Activated T-helper 17 cell treated with anti-CD3 and anti-CD28 coated beads, Interleukin-2, amount 50 U/mL, for 72 hours (primary cell): Measurements from ENCODE around the gene PDPR. TPM values are rescaled to one million over a fixed set of nuclear protein-coding genes. Genes with fewer than 3 reads are reported as not detected.
"Not testable (repeated sequence)": the region's sequence is repeated elsewhere in the genome, so short reads cannot be mapped to it uniquely, and the experiment has no call there.

Experiments used
- ATAC-seq: fragments of 150-1000 bp; cut with Tn5 transposase; replicated peaks from 2 replicates; pipeline ENCODE4 v1.10.0; 2021; ENCODE audit warnings: mild to moderate bottlenecking, moderate library complexity
- H3K27ac Mint-ChIP-seq: one replicate; pipeline ENCODE4 v1.8.0; 2022; ENCODE audit warnings: mixed read lengths
- H3K27me3 Mint-ChIP-seq: one replicate; pipeline ENCODE4 v1.8.0; 2022; ENCODE audit warnings: mixed read lengths
- H3K36me3 Mint-ChIP-seq: one replicate; pipeline ENCODE4 v1.8.0; 2022; ENCODE audit warnings: low read depth, mild to moderate bottlenecking, mixed read lengths
- H3K4me1 Mint-ChIP-seq: one replicate; pipeline ENCODE4 v1.8.0; 2022; ENCODE audit warnings: mixed read lengths
- H3K4me3 Mint-ChIP-seq: one replicate; pipeline ENCODE4 v1.8.0; 2022; ENCODE audit warnings: mild to moderate bottlenecking, mixed read lengths
- H3K9me3 Mint-ChIP-seq: one replicate; pipeline ENCODE4 v1.8.0; 2022; ENCODE audit warnings: mixed read lengths
- total RNA-seq, 2 donors: library from RNA; stranded (reverse); gene quantifications; one replicate each; pipeline ENCODE4 v1.2.3, GENCODE V29; 2022

The PDPR gene
- total RNA-seq, 2 donors from 2014 or later: 33.3 to 34.4 TPM

DNA sequence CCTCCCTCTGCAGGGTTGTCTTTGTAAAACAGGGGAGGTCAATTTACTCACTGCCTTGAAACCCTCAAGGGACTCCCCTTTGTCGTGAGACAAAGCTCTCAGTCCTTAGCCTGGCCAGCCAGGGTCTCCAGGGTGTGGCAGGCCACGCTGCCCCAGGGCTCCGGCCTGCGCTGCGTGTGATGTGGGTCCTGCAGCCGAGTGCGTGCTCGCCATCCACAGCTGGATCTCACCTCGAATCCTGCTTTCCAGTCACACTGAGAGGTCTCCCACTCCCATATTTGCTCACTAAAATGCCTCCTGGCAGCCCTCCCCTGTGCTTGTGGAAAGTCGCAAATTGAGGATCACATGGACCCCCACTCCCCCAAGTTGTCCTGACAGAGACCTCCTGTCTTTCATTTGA is 49.5 kb downstream of the PDPR start:
- no peaks in the 10 kb centered on the region for H3K27me3 Mint-ChIP-seq
- no peaks in the 10 kb centered on the region for H3K9me3 Mint-ChIP-seq
- ATAC-seq: no peak
- no peaks in the 10 kb centered on the region for H3K4me1 Mint-ChIP-seq
- no peak overlapping the region for H3K4me3 Mint-ChIP-seq
- H3K36me3 Mint-ChIP-seq: peaks cover 8% of the 10 kb centered on the region
- no peak overlapping the region for H3K27ac Mint-ChIP-seq

DNA sequence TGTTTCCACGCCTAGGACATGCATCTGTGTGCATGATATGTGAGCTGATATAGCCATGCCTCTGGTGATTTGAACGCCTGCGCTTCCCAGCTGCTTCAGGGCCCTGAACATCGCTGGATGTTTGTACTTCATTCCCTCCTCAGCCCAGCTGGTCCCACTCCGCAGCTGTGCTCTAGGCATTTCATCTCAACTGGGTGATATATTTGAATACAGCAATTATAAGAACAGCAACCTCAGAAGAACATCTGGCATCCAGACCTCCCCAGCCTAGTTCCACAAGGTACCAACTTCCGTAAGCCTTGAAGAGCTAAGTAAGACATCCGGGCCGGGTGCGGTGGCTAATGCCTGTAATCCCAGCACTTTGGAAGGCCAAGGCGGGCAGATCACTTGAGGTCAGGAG is 52.6 kb downstream of the PDPR start:
- H3K4me3 Mint-ChIP-seq, ATAC-seq, H3K27me3 Mint-ChIP-seq, H3K4me1 Mint-ChIP-seq, H3K36me3 Mint-ChIP-seq, H3K27ac Mint-ChIP-seq, H3K9me3 Mint-ChIP-seq: not testable (repeated sequence)

DNA sequence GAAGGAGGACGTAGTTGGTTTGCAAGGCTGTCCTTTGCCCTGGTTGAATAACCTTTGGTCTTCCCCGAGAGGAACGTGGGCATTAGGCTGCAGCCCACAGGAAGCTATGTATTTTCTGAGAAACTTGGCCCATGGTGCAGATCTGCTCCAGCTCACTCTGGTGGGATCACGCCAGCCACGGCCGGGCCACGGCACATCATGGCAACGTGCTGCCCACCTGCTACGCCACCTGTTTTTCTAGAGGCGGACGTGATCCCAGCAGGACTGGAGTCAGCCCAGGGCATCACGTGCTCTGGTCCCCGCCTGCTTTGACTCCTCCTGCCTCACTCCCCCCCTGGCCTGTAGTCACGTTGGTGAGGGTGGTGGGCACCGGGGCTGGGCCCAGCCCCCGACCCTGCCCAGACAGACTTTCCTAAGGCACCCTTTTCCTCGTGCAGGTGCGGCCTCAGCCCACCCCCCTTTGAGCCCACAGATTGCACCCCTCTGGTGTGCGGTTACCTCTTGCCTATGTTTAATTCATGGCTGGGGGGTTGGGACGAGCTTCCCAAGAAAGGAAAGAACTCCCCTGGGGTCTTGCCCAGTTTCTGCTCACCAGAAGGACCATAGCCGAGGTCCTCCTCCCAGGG is 59.2 kb downstream of the PDPR start, which contains the start of gene CLEC18C:
TSS of gene CLEC18C (plus strand) at position 576 of the 626 bp plus-strand sequence. CDS start 492 bp downstream, outside the sequence.
- not testable (repeated sequence) for H3K9me3 Mint-ChIP-seq, H3K27me3 Mint-ChIP-seq, H3K4me1 Mint-ChIP-seq, H3K27ac Mint-ChIP-seq, H3K4me3 Mint-ChIP-seq, H3K36me3 Mint-ChIP-seq, ATAC-seq

DNA sequence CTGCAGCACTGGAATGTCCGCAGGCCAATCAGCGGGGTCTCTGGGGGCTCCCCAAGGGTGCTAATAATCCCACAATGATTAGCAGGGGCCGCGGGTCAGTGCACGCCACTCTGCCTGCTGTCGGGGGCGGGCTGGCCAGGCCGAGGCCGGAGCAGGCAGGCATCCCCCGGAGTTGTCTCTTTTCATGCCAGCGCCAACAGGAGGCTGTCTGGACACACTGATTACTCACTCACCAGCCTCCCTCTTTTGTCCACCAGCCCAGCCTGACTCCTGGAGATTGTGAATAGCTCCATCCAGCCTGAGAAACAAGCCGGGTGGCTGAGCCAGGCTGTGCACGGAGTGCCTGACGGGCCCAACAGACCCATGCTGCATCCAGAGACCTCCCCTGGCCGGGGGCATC is 59.8 kb downstream of the PDPR start:
- not testable (repeated sequence) for H3K4me1 Mint-ChIP-seq, H3K27ac Mint-ChIP-seq, H3K4me3 Mint-ChIP-seq, H3K9me3 Mint-ChIP-seq, H3K36me3 Mint-ChIP-seq, H3K27me3 Mint-ChIP-seq
- peak; percentile 8 for ATAC-seq

DNA sequence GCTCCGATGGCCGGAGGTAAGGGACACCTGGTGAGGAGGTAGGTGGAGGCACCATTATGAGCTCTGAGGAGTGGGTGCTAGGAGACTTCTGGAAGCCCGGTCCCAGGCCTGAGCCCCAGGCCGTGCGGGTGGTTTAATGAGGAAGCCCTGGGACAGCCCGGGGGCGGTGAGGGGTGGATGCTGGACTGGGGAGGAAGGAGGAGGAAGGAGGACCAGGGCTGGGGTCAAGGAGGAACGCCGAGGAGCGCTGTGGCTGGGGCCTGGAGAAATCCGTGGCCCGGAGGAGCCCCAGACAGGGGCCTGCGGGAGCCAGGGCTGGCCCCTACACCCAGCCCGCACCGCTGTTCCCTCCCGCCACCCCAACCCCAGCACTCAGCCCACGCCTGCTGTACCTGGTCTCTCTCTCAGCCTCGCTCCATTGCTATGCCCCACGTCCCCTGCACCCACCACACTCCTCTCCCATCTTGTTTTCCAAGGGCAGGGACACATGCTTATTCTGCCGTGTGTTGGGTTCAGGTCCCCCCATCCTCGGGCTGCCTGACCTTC is 60.3 kb downstream of the PDPR start:
- not testable (repeated sequence) for H3K27me3 Mint-ChIP-seq, ATAC-seq, H3K4me1 Mint-ChIP-seq, H3K4me3 Mint-ChIP-seq, H3K36me3 Mint-ChIP-seq, H3K9me3 Mint-ChIP-seq, H3K27ac Mint-ChIP-seq

DNA sequence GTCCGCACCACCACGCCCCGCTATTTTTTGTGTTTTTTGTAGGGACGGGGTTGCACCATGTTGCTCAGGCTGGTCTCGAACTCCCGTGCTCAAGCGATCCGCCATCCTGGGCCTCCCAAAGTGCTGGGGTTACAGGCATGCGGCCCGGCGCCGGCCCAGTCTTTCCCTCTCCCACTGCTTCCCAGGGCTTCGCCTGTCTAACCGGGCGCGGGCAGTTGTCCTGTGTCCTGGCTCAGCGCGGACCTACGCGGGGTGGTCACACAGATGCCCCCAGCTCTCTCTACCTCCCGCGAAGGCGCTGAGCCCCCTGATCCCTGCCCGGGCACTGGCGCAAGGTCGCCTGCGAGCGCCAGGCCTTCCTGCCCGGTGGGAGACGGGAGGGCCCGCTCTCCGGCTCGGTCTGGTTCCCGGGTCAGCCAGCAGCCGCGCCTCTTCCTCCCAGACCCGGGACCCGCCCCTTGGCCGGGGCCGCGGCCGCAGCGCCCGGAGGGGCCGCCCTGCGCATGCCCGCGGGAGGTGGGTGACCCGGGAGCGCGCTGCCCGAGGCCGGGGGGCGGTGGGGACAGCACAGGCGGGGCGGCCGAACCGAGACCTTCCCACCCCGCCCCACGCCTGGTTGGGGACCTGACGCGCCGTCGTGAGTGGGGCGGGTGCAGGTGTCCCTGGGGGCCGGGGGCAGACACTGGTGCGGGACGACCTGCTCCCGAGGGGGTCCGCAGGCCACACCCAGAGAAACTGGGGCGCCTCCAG is 73.9 kb downstream of the PDPR start:
- not testable (repeated sequence) for H3K27ac Mint-ChIP-seq, H3K27me3 Mint-ChIP-seq

DNA sequence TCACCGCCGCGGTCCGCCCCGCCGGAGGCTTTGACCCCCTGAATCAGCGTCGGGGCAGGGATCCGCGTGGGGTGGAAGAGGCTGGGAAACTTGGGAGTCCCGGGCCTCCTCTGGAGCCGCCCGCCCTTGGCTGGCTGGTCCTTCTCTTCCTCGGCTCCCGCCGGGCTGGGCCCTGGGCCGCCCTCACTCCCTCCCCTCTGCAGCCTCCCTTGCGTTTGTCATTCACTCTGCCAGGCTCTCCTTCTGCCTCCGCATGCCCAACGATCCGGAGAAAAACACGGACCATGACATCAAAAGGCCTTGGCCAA is 74.4 kb downstream of the PDPR start:
- H3K36me3 Mint-ChIP-seq, H3K9me3 Mint-ChIP-seq, H3K4me3 Mint-ChIP-seq, H3K27ac Mint-ChIP-seq, H3K27me3 Mint-ChIP-seq, H3K4me1 Mint-ChIP-seq: not testable (repeated sequence)
- ATAC-seq: peak; percentile 23

More for the DNA sequence above, 73.9 kb downstream of the PDPR start:
- peak; percentile 45 for ATAC-seq
- not testable (repeated sequence) for H3K36me3 Mint-ChIP-seq, H3K4me1 Mint-ChIP-seq, H3K9me3 Mint-ChIP-seq, H3K4me3 Mint-ChIP-seq

DNA sequence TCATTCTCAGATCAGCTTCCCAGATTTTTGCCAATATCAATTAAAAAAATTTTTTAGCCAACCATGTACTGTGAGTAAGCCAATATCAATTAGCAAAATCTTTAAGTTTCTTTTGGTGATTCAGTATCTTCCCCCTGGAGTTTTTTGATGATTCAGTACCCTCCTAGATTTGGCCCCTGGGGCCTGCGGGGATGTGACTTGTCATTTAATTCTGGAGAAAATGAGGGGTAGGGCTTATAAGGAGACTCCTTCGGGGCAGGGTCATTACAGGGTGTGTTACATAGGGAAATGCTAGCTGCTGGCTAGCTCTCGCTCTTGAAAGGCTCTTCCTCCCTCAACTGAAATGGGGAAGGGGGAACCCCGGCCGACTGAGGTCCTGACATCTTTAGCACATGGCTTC is 76.4 kb downstream of the PDPR start:
- H3K36me3 Mint-ChIP-seq, H3K4me1 Mint-ChIP-seq, H3K4me3 Mint-ChIP-seq, H3K27ac Mint-ChIP-seq, H3K27me3 Mint-ChIP-seq, H3K9me3 Mint-ChIP-seq, ATAC-seq: not testable (repeated sequence)

DNA sequence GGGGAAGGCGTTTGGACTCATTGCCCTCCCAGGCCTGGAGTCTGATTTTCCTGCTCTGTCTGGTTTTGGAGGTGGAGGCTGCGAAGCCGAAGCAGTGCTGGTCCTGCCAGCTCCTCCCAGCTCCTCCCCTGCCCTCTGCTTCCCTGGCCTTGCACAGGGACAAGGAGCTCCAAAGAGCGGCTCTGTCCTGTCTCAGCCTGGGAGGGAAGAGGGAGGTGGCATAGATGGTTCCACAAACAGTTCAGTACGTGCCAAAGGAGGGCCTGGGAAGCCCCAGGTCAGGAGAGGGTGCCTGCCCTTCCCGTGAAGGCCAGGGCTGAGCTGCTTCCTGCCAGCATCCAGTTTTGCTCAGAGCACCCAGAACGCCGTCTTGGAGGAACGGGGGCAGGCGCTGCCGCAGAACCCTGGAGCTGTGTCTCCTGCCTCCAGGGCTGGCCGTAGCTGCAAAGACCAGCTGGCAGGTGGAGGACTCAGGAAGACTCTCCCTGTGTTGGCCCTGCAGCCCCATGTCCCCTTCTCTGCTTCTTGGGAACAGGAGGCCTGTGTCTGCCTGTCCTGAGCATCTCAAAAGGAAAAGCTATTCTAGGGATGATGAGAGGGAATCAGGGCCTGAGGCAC is 82.7 kb downstream of the PDPR start:
- ATAC-seq, H3K4me3 Mint-ChIP-seq, H3K27me3 Mint-ChIP-seq, H3K4me1 Mint-ChIP-seq, H3K27ac Mint-ChIP-seq, H3K9me3 Mint-ChIP-seq, H3K36me3 Mint-ChIP-seq: not testable (repeated sequence)

DNA sequence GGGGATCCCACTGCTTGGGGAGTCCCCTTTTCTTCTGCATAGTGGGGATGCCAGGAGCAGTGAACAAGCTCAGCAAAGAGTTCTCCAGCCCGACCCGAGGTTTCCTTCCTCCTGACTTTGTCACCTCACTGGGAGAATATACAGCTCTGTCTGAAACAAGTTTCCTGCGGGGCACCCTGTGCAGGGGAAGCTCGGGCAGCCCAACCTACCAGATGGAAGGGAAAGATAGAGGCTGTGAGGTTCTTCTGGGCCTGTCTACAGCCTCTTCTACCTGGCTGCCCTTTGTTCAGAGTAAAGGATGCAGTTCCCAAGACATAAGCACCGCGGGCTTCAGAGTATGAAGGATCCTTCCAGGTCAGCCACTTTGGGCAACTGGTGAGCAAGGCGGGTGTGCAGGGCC is 83.5 kb downstream of the PDPR start:
- H3K9me3 Mint-ChIP-seq, H3K4me1 Mint-ChIP-seq, ATAC-seq, H3K27me3 Mint-ChIP-seq, H3K36me3 Mint-ChIP-seq, H3K27ac Mint-ChIP-seq, H3K4me3 Mint-ChIP-seq: not testable (repeated sequence)

DNA sequence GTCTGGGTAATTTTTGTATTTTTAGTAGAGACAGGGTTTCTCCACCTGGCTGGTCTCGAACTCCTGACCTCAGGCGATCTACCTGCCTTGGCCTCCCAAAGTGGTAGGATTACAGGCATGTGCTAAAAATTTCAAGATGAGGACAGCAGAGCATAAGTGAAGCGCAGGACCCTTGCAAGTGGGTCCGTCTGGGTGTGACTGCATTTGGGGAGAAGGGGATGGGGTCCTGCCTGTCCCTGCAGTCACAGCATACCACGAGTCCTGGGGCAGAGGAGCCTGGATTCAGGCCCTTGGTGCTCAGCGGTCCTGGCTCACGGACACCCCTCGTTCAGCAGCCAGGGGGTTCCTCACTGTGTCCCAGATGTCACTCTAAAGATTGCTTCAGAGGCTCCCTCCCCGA is 84.1 kb downstream of the PDPR start:
- H3K9me3 Mint-ChIP-seq, H3K4me3 Mint-ChIP-seq, H3K27ac Mint-ChIP-seq: not testable (repeated sequence)

DNA sequence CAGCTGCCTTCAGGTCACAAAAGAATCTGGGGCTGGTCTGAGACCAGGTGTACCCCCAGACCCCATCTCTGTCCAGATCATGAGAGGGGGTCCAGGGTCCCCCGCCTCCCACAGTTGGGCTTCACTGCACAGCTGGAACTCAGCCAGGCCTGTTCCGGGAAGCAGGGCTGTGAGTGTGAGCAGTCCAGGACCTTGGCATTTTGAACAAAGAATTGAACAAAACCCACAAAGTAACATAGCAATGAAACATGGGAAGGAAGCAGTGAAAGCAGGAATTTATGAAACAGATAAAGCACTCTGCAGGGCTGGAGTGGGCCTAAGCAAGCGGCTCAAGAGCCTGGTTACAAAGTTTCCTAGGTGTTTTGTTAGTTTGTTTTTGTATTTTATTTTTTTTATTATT is 84.5 kb downstream of the PDPR start:
- not testable (repeated sequence) for H3K27me3 Mint-ChIP-seq, H3K4me1 Mint-ChIP-seq, H3K36me3 Mint-ChIP-seq, H3K4me3 Mint-ChIP-seq, ATAC-seq, H3K9me3 Mint-ChIP-seq, H3K27ac Mint-ChIP-seq

More for the DNA sequence above, 84.1 kb downstream of the PDPR start:
- H3K36me3 Mint-ChIP-seq, H3K27me3 Mint-ChIP-seq, ATAC-seq, H3K4me1 Mint-ChIP-seq: not testable (repeated sequence)

DNA sequence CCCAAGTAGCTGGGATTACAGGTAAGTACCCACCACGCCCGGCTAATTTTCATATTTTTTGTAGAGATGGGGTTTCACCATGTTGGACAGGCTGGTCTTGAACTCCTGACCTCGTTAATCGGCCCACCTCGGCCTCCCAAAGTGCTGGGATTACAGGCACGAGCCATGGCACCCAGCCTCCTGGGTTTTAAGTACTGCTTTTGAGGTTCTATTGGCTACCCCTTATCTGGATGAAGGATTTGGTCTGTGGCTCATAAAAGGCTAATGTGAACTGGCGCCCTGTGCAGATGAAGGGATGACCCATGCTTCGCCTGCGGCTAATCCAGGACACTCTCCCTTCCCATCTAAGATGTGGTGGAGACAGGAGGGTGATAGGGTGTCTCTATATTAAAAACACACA is 85.0 kb downstream of the PDPR start:
- not testable (repeated sequence) for ATAC-seq, H3K4me1 Mint-ChIP-seq, H3K27ac Mint-ChIP-seq, H3K4me3 Mint-ChIP-seq, H3K9me3 Mint-ChIP-seq, H3K36me3 Mint-ChIP-seq, H3K27me3 Mint-ChIP-seq

DNA sequence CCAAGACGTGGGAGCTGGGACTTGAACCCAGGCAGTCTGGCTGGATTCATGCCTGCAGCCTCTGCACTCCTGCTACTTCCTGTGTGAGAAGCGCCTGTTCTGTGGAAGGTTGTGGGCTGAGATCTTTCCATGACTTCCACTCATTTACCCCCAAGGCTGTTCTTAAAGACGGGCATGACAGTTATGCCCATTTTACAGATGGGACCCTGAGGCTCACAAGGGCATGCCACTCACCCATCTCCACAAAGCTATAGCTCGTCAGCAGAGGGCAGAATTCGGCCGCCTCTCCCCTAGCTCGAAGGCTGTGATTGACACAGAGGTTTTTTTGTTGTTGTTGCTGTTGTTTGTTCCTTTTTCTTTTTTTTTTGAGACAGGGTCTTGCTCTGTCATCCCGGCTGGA is 85.9 kb downstream of the PDPR start:
- not testable (repeated sequence) for H3K9me3 Mint-ChIP-seq, H3K27me3 Mint-ChIP-seq, H3K36me3 Mint-ChIP-seq, H3K4me3 Mint-ChIP-seq, H3K4me1 Mint-ChIP-seq, ATAC-seq, H3K27ac Mint-ChIP-seq

DNA sequence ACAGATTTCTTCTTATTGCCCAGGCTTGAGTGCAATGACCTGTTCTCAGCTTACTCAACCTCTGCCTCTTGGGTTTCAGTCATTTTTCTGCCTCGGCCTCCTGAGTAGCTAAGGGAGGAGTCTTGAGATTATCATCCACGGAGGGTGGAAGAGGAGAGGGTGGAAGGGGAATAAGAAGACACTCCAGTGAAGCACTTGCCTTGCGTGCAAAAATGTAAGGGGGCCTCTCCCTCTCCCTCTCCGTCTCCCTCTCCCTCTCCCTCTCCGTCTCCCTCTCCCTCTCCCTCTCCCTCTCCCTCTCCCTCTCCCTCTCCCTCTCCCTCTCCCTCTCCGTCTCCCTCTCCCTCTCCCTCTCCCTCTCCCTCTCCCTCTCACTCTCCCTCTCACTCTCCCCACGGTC is 89.4 kb downstream of the PDPR start:
- not testable (repeated sequence) for H3K27me3 Mint-ChIP-seq, H3K4me3 Mint-ChIP-seq, H3K4me1 Mint-ChIP-seq, ATAC-seq, H3K27ac Mint-ChIP-seq, H3K9me3 Mint-ChIP-seq
- peaks cover 23% of the 10 kb centered on the region for H3K36me3 Mint-ChIP-seq
